ENCODE results near the gene SNTA1. TPM values are rescaled to one million over a fixed set of nuclear protein-coding genes. Genes with fewer than 3 reads are reported as not detected.

Gene SNTA1
- total and polyA plus RNA-seq, 2 experiments from 2014 or later, result 3.8 to 9.3 TPM

GRCh38 chr20:33475381-33476152 is 32.0 kb upstream of the SNTA1 start:
- no peak overlapping the region for H3K27ac Mint-ChIP-seq
- no peaks in the 10 kb centered on the region for H4K20me1 ChIP-seq (replicated peaks; ENCODE audit: insufficient read depth)
- H3K4me3 Mint-ChIP-seq, result no peak overlapping the region
- no peak overlapping the region for H3K4me3 ChIP-seq
- peak; percentile 33 for DNase-seq (ENCODE audit: low spot score)
- peak; percentile 31 for ATAC-seq
- no peaks in the 10 kb centered on the region for H3K79me2 ChIP-seq (replicated peaks; ENCODE audit: insufficient read depth)
- TF ChIP-seq ZNF331 (CRISPR knock-in tag; IDR thresholded peaks at IDR 0.05; ENCODE audit: low read depth), result no peak
- TF ChIP-seq CREB1 (CRISPR knock-in tag; IDR thresholded peaks at IDR 0.05; ENCODE audit: low read depth), result no peak
- no peak for TF ChIP-seq STAT1 (IDR thresholded peaks at IDR 0.05; ENCODE audit: unreplicated experiment)
- no peak for TF ChIP-seq JUNB (IDR thresholded peaks at IDR 0.05; ENCODE audit: unreplicated experiment)
- no peak for TF ChIP-seq POLR2AphosphoS5 (IDR thresholded peaks at IDR 0.05; ENCODE audit: low read depth)
- TF ChIP-seq, protein P1, sequence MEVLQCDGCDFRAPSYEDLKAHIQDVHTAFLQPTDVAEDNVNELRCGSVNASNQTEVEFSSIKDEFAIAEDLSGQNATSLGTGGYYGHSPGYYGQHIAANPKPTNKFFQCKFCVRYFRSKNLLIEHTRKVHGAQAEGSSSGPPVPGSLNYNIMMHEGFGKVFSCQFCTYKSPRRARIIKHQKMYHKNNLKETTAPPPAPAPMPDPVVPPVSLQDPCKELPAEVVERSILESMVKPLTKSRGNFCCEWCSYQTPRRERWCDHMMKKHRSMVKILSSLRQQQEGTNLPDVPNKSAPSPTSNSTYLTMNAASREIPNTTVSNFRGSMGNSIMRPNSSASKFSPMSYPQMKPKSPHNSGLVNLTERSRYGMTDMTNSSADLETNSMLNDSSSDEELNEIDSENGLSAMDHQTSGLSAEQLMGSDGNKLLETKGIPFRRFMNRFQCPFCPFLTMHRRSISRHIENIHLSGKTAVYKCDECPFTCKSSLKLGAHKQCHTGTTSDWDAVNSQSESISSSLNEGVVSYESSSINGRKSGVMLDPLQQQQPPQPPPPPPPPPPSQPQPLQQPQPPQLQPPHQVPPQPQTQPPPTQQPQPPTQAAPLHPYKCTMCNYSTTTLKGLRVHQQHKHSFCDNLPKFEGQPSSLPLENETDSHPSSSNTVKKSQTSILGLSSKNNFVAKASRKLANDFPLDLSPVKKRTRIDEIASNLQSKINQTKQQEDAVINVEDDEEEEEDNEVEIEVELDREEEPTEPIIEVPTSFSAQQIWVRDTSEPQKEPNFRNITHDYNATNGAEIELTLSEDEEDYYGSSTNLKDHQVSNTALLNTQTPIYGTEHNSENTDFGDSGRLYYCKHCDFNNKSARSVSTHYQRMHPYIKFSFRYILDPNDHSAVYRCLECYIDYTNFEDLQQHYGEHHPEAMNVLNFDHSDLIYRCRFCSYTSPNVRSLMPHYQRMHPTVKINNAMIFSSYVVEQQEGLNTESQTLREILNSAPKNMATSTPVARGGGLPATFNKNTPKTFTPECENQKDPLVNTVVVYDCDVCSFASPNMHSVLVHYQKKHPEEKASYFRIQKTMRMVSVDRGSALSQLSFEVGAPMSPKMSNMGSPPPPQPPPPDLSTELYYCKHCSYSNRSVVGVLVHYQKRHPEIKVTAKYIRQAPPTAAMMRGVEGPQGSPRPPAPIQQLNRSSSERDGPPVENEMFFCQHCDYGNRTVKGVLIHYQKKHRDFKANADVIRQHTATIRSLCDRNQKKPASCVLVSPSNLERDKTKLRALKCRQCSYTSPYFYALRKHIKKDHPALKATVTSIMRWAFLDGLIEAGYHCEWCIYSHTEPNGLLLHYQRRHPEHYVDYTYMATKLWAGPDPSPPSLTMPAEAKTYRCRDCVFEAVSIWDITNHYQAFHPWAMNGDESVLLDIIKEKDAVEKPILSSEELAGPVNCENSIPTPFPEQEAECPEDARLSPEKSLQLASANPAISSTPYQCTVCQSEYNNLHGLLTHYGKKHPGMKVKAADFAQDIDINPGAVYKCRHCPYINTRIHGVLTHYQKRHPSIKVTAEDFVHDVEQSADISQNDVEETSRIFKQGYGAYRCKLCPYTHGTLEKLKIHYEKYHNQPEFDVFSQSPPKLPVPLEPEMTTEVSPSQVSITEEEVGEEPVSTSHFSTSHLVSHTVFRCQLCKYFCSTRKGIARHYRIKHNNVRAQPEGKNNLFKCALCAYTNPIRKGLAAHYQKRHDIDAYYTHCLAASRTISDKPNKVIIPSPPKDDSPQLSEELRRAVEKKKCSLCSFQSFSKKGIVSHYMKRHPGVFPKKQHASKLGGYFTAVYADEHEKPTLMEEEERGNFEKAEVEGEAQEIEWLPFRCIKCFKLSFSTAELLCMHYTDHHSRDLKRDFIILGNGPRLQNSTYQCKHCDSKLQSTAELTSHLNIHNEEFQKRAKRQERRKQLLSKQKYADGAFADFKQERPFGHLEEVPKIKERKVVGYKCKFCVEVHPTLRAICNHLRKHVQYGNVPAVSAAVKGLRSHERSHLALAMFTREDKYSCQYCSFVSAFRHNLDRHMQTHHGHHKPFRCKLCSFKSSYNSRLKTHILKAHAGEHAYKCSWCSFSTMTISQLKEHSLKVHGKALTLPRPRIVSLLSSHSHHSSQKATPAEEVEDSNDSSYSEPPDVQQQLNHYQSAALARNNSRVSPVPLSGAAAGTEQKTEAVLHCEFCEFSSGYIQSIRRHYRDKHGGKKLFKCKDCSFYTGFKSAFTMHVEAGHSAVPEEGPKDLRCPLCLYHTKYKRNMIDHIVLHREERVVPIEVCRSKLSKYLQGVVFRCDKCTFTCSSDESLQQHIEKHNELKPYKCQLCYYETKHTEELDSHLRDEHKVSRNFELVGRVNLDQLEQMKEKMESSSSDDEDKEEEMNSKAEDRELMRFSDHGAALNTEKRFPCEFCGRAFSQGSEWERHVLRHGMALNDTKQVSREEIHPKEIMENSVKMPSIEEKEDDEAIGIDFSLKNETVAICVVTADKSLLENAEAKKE (CRISPR knock-in tag; IDR thresholded peaks at IDR 0.05), result no peak
- TF ChIP-seq EZH2phosphoT487 (IDR thresholded peaks at IDR 0.05; ENCODE audit: unreplicated experiment), result no peak
- peaks cover 31% of the 10 kb centered on the region for H3K4me1 Mint-ChIP-seq
- no peaks in the 10 kb centered on the region for H3K9me3 Mint-ChIP-seq
- H3K4me2 ChIP-seq, result peak overlapping the region; percentile 51; the same call in 1 of the 2 replicates
- H3K9me2 ChIP-seq (ENCODE audit: insufficient read depth), result no peaks in the 10 kb centered on the region
- no peaks in the 10 kb centered on the region for H3K36me3 Mint-ChIP-seq (ENCODE audit: low read depth)
- H2AFZ ChIP-seq, result peak overlapping the region; percentile 88
- H3K27ac ChIP-seq (ENCODE audit: low read depth), result 0 out of 2 replicates have a peak overlapping the region, but pooled peaks have one; percentile 20
- H3K27me3 ChIP-seq (ENCODE audit: insufficient read depth), result no peaks in the 10 kb centered on the region
- no peaks in the 10 kb centered on the region for H3F3A ChIP-seq (replicated peaks; ENCODE audit: low read depth)
- peaks cover 16% of the 10 kb centered on the region for H3K27me3 Mint-ChIP-seq (ENCODE audit: insufficient read depth, low read depth, poor library complexity)
- no peaks in the 10 kb centered on the region for H3K36me3 ChIP-seq (ENCODE audit: insufficient read depth)
- peaks cover 25% of the 10 kb centered on the region for H3K4me1 ChIP-seq (ENCODE audit: insufficient read depth)

All from GM23338 (cell line).